K562 (cell line): Measurements from ENCODE around the gene CEND1. TPM values are rescaled to one million over a fixed set of nuclear protein-coding genes. Genes with fewer than 3 reads are reported as not detected.

ENCODE experiments used
- CTBP1 ChIP-seq: fragments of 450-650 bp; IDR thresholded peaks from 2 replicates; pipeline ENCODE4 v1.6.1; 2016; ENCODE audit warnings: borderline replicate concordance
- CTCF ChIP-seq, 3 experiments: IDR thresholded peaks in 2 of 3; conservative IDR thresholded peaks in 1 of 3; 2 replicates each; pipeline ENCODE4 v1.5.1; 2011 to 2012; ENCODE audit warnings: low read length in 3 of 3, mild to moderate bottlenecking in 3 of 3, control low read depth in 2 of 3, improper control_type of control experiment in 1 of 3, inconsistent platforms in 1 of 3, low read depth in 1 of 3, mixed read lengths in 1 of 3, moderate library complexity in 1 of 3; ENCODE audit not compliant: insufficient read depth in 2 of 3
- EGR1 ChIP-seq: fragments of 450-650 bp; conservative IDR thresholded peaks from 2 replicates; pipeline ENCODE4 v1.6.1; 2017; ENCODE audit warnings: mild to moderate bottlenecking
- LCOR ChIP-seq: sonication (generic); formaldehyde crosslinking; IDR thresholded peaks from 2 replicates; pipeline ENCODE4 v1.8.0; 2022; ENCODE audit warnings: mild to moderate bottlenecking, missing genetic modification reagents
- MAX ChIP-seq: sonication (generic); formaldehyde crosslinking; IDR thresholded peaks from 2 replicates; pipeline ENCODE4 v1.9.0; 2022; ENCODE audit warnings: mild to moderate bottlenecking, missing genetic modification reagents
- POLR2A ChIP-seq: fragments of 450-650 bp; conservative IDR thresholded peaks from 2 replicates; pipeline ENCODE4 v1.6.1; 2016
- POLR2G ChIP-seq: fragments of 200-400 bp; formaldehyde crosslinking; IDR thresholded peaks from 2 replicates; pipeline ENCODE4 v1.6.1; 2017; ENCODE audit warnings: low read depth, mild to moderate bottlenecking, antibody characterized with exemption, low read length, moderate library complexity
- PTRF ChIP-seq: fragments of 450-650 bp; IDR thresholded peaks from 2 replicates; pipeline ENCODE4 v1.6.1; 2016; ENCODE audit warnings: mild to moderate bottlenecking, missing genetic modification characterization, missing compliant biosample characterization
- RBFOX2 ChIP-seq: fragments of 200-400 bp; formaldehyde crosslinking; IDR thresholded peaks from 2 replicates; pipeline ENCODE4 v1.6.1; 2017; ENCODE audit warnings: low read depth, mild to moderate bottlenecking, low read length, moderate library complexity
- TSHZ1 ChIP-seq: fragments of 250-450 bp; sonication (Bioruptor Pico); IDR thresholded peaks from 2 replicates; pipeline ENCODE4 v1.4.0; 2020; ENCODE audit warnings: mild to moderate bottlenecking, moderate library complexity
- polyA plus RNA-seq, 8 experiments: library from polyadenylated mRNA; depleted of rRNA in 4 of 8; stranded (reverse) in 5 of 8; unstranded in 3 of 8; fragments of >200 nt; fragmentation: Nextera tagmentation in 2 of 8; fragmentation: Illumina TruSeq in 1 of 8; extraction: Ambion mirVana in 2 of 8; extraction: Trizol in 1 of 8; gene quantifications; 2 replicates each; pipeline versions ENCODE4 v1.2.1 to v1.2.3, GENCODE V29; 2011 to 2014; ENCODE audit warnings: inconsistent platforms in 1 of 8, missing spikeins in 1 of 8
- total RNA-seq, 7 experiments: library from RNA; depleted of rRNA in 6 of 7; stranded (reverse); fragments of >200 nt in 6 of 7; fragmentation: Illumina TruSeq in 2 of 7; extraction: Trizol in 2 of 7; gene quantifications; 2 replicates each; pipeline versions ENCODE4 v1.2.1 to v1.2.3, GENCODE V29; 2011 to 2021; ENCODE audit warnings: low replicate concordance in 1 of 7
- TF ChIP-seq, protein P1 (sequence below): sonication (generic); formaldehyde crosslinking; IDR thresholded peaks from 2 replicates; pipeline ENCODE4 v1.8.0; 2023; ENCODE audit warnings: mild to moderate bottlenecking, missing genetic modification reagents
- TF ChIP-seq, protein P2 (sequence below): fragments of 250-450 bp; sonication (Bioruptor Pico); IDR thresholded peaks from 2 replicates; pipeline ENCODE4 v1.4.0; 2020
- TF ChIP-seq, protein P3 (sequence below): fragments of 450-650 bp; IDR thresholded peaks from 2 replicates; pipeline ENCODE4 v1.6.1; 2016; ENCODE audit warnings: antibody characterized with exemption

CEND1 gene
- total and polyA plus RNA-seq, 9 of the 15 experiments (the other 6 are each of a cell fraction or from before 2014, with no cell fraction given): 0.13 to 0.18 (median 0.16) TPM; not detected in 6

DNA sequence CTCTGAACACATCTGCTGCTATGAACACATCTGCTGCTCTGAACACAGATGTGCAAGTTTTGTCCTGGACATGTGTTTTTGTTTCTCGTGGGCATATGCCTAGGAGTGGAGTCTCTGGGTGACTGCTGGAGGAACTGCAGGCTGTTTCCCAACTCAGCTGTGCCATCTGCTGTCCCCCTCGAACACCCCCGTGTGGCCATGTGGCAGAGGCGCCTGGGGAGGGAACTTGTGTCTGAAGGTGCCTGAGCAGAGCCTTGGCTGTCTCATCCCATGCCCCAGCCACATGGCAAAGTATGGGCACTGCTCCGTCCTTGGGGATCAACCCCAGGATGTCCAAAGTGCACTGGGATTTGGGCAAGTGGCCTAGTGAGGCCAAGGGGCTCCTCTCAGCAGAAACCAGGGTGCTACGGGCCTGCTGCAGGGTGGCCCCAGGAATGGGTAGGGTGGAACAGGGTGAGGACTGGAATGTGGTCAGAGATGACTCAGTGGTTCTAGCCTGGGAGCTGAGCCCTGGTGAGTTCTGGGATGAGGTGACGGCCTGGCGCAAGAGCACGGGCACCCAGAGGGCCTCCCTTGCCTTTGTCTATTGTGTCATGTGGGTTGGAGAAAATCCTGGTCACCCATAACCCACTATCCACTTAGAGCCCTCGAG is 27.3 kb downstream of the CEND1 start (continued):
- TF ChIP-seq, protein P1, sequence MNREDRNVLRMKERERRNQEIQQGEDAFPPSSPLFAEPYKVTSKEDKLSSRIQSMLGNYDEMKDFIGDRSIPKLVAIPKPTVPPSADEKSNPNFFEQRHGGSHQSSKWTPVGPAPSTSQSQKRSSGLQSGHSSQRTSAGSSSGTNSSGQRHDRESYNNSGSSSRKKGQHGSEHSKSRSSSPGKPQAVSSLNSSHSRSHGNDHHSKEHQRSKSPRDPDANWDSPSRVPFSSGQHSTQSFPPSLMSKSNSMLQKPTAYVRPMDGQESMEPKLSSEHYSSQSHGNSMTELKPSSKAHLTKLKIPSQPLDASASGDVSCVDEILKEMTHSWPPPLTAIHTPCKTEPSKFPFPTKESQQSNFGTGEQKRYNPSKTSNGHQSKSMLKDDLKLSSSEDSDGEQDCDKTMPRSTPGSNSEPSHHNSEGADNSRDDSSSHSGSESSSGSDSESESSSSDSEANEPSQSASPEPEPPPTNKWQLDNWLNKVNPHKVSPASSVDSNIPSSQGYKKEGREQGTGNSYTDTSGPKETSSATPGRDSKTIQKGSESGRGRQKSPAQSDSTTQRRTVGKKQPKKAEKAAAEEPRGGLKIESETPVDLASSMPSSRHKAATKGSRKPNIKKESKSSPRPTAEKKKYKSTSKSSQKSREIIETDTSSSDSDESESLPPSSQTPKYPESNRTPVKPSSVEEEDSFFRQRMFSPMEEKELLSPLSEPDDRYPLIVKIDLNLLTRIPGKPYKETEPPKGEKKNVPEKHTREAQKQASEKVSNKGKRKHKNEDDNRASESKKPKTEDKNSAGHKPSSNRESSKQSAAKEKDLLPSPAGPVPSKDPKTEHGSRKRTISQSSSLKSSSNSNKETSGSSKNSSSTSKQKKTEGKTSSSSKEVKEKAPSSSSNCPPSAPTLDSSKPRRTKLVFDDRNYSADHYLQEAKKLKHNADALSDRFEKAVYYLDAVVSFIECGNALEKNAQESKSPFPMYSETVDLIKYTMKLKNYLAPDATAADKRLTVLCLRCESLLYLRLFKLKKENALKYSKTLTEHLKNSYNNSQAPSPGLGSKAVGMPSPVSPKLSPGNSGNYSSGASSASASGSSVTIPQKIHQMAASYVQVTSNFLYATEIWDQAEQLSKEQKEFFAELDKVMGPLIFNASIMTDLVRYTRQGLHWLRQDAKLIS (CRISPR knock-in tag): 0 out of 2 replicates have a peak, but pooled peaks have one; percentile 21
- TF ChIP-seq POLR2A (peak; percentile 24), POLR2G (peak; percentile 63), RBFOX2 (peak; percentile 45), CTCF (IDR thresholded peaks at IDR 0.05 in 2 of 3, conservative IDR thresholded peaks at IDR 0.05 in 1 of 3; ENCODE audit: insufficient read depth in 2 of 3, low read depth in 1 of 3, low read length in 3 of 3) (peak; percentile 39 to 51 (median 41)), MAX (CRISPR knock-in tag) (peak; percentile 73), LCOR (CRISPR knock-in tag) (no peak), TSHZ1 (CRISPR knock-in tag) (no peak), PTRF (no peak), EGR1 (no peak), CTBP1 (0 out of 2 replicates have a peak, but pooled peaks have one; percentile 14)
- TF ChIP-seq, protein P2, sequence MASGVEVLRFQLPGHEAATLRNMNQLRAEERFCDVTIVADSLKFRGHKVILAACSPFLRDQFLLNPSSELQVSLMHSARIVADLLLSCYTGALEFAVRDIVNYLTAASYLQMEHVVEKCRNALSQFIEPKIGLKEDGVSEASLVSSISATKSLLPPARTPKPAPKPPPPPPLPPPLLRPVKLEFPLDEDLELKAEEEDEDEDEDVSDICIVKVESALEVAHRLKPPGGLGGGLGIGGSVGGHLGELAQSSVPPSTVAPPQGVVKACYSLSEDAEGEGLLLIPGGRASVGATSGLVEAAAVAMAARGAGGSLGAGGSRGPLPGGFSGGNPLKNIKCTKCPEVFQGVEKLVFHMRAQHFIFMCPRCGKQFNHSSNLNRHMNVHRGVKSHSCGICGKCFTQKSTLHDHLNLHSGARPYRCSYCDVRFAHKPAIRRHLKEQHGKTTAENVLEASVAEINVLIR (CRISPR knock-in tag): no peak
- TF ChIP-seq, protein P3, sequence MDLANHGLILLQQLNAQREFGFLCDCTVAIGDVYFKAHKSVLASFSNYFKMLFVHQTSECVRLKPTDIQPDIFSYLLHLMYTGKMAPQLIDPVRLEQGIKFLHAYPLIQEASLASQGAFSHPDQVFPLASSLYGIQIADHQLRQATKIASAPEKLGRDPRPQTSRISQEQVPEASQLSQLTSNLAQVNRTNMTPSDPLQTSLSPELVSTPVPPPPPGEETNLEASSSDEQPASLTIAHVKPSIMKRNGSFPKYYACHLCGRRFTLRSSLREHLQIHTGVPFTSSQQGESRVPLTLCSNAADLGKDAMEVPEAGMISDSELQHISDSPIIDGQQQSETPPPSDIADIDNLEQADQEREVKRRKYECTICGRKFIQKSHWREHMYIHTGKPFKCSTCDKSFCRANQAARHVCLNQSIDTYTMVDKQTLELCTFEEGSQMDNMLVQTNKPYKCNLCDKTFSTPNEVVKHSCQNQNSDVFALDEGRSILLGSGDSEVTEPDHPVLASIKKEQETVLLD: no peak
